ENCODE results near the gene ASB6. TPM values are rescaled to one million over a fixed set of nuclear protein-coding genes. Genes with fewer than 3 reads are reported as not detected.

ASB6 gene
- total RNA-seq, 2 donors from 2014 or later = 21.9 to 28.7 TPM

DNA sequence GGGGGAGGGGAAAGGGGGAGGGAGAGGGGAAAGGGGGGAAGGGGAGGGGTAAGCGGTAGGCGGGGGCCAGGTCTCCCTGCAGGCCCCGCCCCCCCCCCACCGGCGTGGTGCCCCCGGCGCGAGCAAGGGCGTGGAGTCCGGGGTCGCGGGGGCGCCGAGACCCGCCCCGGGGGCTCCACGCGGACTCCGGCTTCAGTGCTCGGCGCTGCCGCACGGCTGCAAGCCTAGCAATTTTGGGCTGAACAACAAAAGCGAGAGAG, 31.8 kb downstream of the ASB6 start:
- Mint-ChIP-seq H3K36me3 (ENCODE audit: low read depth) (no peaks in the 10 kb centered on the region), H3K27me3 (no peaks in the 10 kb centered on the region), H3K4me1 (peaks cover 23% of the 10 kb centered on the region), H3K4me3 (peak overlapping the region; percentile 96), H3K27ac (peak overlapping the region; percentile 94)
- peak in 2 of 3 donors; percentile 17 to 28 for DNase-seq
- H3K9me3 ChIP-seq (ENCODE audit: control insufficient read depth, low read length, poor library complexity, severe bottlenecking) = no peaks in the 10 kb centered on the region
- peak; percentile 18 for ATAC-seq

DNA sequence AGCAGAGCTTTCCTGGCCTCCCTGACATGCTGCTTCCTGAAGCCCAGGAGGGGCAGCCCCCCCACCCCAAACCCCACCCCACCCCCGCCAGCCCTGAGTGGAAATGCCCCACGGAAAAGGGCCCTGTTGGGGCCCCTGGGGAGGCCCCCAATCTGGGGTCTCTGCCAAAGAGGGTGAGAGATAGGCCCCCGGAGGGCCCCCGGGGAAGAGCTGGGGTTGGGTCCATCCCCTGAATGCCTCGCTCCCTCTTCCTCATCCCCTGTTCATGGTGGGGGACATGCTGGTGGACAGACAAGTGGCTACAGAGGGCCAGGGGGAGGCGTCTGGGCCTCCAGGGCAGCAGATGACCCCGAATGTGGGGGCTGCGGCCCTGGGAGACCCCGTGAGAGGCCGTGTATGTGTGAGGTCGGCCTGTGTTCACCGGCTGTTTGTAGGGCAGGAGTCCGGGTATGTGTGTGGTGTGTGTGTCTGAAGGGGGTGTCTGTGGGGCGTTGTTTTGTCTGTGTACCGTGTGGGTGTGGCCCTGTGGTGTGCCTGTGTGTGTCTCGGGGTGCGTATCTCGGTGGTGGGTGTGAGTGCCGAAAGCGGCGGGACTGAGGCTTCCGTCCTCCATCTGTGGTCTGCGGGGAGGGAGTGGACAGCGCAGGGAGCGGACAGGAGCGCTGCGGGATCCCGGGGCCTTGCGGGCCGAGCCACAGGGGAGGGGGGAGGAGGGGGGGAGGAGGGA, 32.3 kb downstream of the ASB6 start:
- peak overlapping the region; percentile 94 for H3K27ac Mint-ChIP-seq
- H3K4me3 Mint-ChIP-seq = peak overlapping the region; percentile 96
- peak; percentile 81 for ATAC-seq
- DNase-seq = peak; percentile 38 to 60 (median 54)
- no peaks in the 10 kb centered on the region for H3K36me3 Mint-ChIP-seq (ENCODE audit: low read depth)
- no peaks in the 10 kb centered on the region for H3K27me3 Mint-ChIP-seq
- H3K9me3 ChIP-seq (ENCODE audit: control insufficient read depth, low read length, poor library complexity, severe bottlenecking) = no peaks in the 10 kb centered on the region
- peaks cover 25% of the 10 kb centered on the region for H3K4me1 Mint-ChIP-seq

DNA sequence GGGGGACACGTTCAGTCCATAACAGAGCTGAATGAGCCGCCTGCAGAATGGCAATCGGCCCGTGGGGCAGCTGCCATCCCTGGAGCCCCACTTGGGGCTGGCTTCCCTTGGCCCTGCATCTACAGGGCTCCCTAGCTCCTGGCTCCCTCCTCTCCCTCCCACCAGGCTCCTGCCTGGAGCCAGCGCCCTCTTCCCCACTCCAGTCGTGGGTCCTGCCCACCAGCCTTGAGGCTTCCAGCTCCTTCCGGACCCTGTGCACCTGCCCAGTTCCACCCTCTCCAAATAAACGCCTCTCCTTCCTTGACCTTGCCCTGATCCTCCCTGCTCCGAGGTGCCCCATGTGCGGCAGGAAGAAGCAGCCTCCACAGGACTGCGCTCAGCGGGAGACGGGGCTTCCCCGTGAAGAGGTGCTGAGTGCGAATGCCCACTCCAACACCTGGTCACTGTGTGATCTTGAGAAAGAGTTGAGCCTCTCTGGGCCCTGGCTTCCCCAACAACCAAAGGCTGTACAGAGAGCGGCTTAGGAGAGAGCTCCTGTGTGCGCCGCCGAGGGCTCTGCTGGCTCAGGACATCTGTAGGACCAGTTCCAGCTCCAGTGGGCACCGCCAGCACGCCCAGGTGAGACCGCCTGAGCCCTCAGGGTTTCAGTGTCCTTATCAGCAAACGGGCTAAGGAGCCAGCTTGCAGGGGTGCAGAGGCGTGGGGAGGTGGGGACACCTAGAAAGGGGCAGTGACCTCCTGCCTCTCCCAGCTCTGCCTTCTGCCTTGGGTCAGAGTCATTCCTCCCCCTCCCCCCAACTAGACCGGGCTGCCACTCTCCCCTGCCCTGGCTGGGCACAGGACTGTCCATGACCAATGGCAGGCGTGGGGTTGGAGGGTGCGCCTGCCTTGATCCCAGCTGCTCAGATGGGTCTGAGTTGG, 33.1 kb downstream of the ASB6 start:
- H3K36me3 Mint-ChIP-seq (ENCODE audit: low read depth) = no peaks in the 10 kb centered on the region
- no peak for ATAC-seq
- no peaks in the 10 kb centered on the region for H3K27me3 Mint-ChIP-seq
- DNase-seq = no peak
- H3K4me3 Mint-ChIP-seq = peak overlapping the region; percentile 67
- H3K27ac Mint-ChIP-seq = peak overlapping the region; percentile 94
- no peaks in the 10 kb centered on the region for H3K9me3 ChIP-seq (ENCODE audit: control insufficient read depth, low read length, poor library complexity, severe bottlenecking)
- H3K4me1 Mint-ChIP-seq = peaks cover 29% of the 10 kb centered on the region

GRCh38 chr9:129607027-129607387, 34.9 kb downstream of the ASB6 start:
- H3K36me3 Mint-ChIP-seq (ENCODE audit: low read depth) = no peaks in the 10 kb centered on the region
- H3K27me3 Mint-ChIP-seq = no peaks in the 10 kb centered on the region
- H3K4me1 Mint-ChIP-seq = peaks cover 32% of the 10 kb centered on the region
- peak overlapping the region; percentile 94 for H3K27ac Mint-ChIP-seq
- DNase-seq = no peak
- no peak for ATAC-seq
- H3K9me3 ChIP-seq (ENCODE audit: control insufficient read depth, low read length, poor library complexity, severe bottlenecking) = no peaks in the 10 kb centered on the region
- no peak overlapping the region for H3K4me3 Mint-ChIP-seq

GRCh38 chr9:129606161-129607026, 35.6 kb downstream of the ASB6 start:
- Mint-ChIP-seq H3K4me3 (peak overlapping the region; percentile 36), H3K36me3 (ENCODE audit: low read depth) (no peaks in the 10 kb centered on the region), H3K27ac (peak overlapping the region; percentile 94), H3K27me3 (no peaks in the 10 kb centered on the region), H3K4me1 (peaks cover 32% of the 10 kb centered on the region)
- DNase-seq (no peak), ATAC-seq (no peak)
- H3K9me3 ChIP-seq (ENCODE audit: control insufficient read depth, low read length, poor library complexity, severe bottlenecking) = no peaks in the 10 kb centered on the region

GRCh38 chr9:129604766-129605163, 37.2 kb downstream of the ASB6 start:
- Mint-ChIP-seq H3K4me1 (peaks cover 27% of the 10 kb centered on the region), H3K27ac (no peak overlapping the region), H3K27me3 (no peaks in the 10 kb centered on the region), H3K4me3 (no peak overlapping the region), H3K36me3 (ENCODE audit: low read depth) (no peaks in the 10 kb centered on the region)
- DNase-seq (no peak), ATAC-seq (no peak)
- H3K9me3 ChIP-seq (ENCODE audit: control insufficient read depth, low read length, poor library complexity, severe bottlenecking) = no peaks in the 10 kb centered on the region

- no peaks in the 10 kb centered on the region for H3K9me3 ChIP-seq (ENCODE audit: control insufficient read depth, low read length, poor library complexity, severe bottlenecking)
- no peaks in the 10 kb centered on the region for H3K27me3 Mint-ChIP-seq
- peaks cover 24% of the 10 kb centered on the region for H3K4me1 Mint-ChIP-seq
- no peak overlapping the region for H3K27ac Mint-ChIP-seq
- DNase-seq (no peak), ATAC-seq (no peak)
- H3K4me3 Mint-ChIP-seq = no peak overlapping the region
- no peaks in the 10 kb centered on the region for H3K36me3 Mint-ChIP-seq (ENCODE audit: low read depth)
Observed at GRCh38 chr9:129604056-129604765, 37.7 kb downstream of the ASB6 start.

DNA sequence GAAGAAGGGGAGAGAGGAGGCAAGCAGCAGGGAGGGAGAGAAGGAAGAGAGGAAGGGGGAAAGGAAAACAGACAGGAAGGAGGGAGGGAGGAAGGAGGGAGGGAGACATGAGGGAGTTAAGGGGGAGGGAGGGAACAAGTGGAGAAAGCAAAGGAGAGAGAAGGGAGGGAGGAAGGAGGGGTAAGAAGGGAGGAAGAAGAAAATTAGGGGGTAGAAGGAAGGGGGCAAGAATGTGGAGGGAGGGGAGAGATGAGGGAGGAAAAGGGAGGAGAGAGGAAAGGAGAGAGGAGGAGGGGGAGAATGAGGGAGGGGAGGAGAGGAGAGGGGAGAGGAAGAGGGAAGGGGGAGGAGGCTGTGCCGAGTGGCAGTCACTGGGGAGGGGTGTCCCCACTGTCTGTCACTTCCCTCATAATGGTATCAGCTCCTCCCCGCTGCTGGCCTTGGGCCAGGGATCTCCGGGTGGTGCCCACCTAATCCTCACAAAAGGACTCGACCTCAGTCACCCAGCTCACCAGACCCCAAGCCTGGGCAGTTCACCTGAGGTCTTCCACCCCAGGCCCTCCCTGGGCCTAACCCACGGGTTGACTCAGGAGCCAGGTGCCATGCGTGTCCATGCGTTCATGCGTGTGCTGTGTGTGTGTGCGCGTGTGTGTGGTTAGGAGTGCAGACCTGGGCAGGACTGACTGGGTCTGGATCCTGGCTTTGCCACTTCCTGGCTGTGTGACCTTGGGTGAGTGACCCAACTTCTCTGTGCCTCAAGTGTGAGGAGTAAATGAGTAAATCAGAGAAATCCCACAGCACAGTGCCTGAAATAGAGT, 39.1 kb downstream of the ASB6 start:
- ATAC-seq = no peak
- Mint-ChIP-seq H3K27ac (no peak overlapping the region), H3K4me1 (peaks cover 26% of the 10 kb centered on the region)

DNA sequence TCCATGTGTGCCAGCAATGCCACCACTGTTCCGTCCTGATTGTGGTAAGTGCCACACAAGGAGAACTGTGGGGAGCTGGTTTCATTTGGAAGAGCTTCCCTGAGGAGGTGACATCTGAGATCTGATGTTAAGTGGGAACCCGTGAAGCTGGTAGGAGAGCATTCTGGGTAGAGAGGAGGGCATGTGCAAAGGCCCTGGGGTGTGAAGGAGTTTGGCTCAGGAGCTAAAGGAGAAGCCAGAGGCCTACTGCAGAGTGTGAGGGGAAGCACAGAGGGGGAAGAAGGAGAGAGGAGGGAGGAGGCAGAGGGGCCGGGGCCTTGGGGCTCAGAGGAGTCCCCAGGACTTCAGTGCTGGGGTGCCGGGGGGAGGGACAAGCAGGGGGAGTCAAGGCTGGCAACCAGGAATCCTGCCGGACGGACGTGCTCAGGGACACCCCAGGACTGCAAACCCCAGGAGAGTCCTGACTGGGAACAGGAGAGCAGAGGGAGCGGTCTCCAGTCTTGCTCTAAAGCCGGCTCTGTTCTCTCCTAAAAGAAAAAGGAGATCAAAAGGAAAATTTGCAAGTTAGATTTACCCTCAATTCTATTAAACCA, 40.8 kb downstream of the ASB6 start:
- no peak for ATAC-seq
- Mint-ChIP-seq H3K27me3 (no peaks in the 10 kb centered on the region), H3K4me3 (no peak overlapping the region), H3K36me3 (ENCODE audit: low read depth) (no peaks in the 10 kb centered on the region), H3K4me1 (peaks cover 21% of the 10 kb centered on the region), H3K27ac (no peak overlapping the region)
- H3K9me3 ChIP-seq (ENCODE audit: control insufficient read depth, low read length, poor library complexity, severe bottlenecking) = no peaks in the 10 kb centered on the region
- no peak for DNase-seq

More for the DNA sequence above, 39.1 kb downstream of the ASB6 start:
- DNase-seq = no peak
- H3K36me3 Mint-ChIP-seq (ENCODE audit: low read depth) = no peaks in the 10 kb centered on the region
- H3K4me3 Mint-ChIP-seq = no peak overlapping the region
- H3K9me3 ChIP-seq (ENCODE audit: control insufficient read depth, low read length, poor library complexity, severe bottlenecking) = no peaks in the 10 kb centered on the region
- H3K27me3 Mint-ChIP-seq = no peaks in the 10 kb centered on the region

DNA sequence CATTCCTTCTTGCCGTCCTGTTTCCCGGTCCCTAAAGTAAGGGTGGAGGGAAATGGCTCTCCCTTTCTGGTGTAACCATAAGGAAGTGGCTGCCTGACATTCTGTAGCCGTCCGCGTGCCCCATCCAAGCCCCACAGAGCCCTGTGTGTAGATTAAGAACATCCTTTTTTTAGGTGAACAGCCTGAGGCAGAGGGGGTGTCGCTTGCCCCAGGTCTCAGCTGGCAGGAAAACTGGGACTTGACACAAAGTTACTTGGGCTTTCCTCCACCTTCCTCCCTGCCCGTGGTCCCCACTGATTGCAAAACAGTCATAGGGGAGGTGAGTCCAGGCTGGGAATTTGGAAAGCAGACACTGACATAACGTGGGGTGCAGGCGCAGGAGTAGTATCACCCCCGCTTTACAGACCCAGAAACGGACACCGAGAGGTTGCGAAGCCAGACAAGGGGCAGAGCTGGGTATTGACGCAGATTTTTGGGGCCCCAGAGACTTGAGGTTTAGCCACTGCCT, 43.8 kb downstream of the ASB6 start:
- Mint-ChIP-seq H3K27ac (peak overlapping the region; percentile 81), H3K4me1 (peaks cover 30% of the 10 kb centered on the region), H3K27me3 (no peaks in the 10 kb centered on the region), H3K4me3 (peak overlapping the region; percentile 82), H3K36me3 (ENCODE audit: low read depth) (no peaks in the 10 kb centered on the region)
- peak; percentile 20 for ATAC-seq
- DNase-seq = no peak
- no peaks in the 10 kb centered on the region for H3K9me3 ChIP-seq (ENCODE audit: control insufficient read depth, low read length, poor library complexity, severe bottlenecking)

DNA sequence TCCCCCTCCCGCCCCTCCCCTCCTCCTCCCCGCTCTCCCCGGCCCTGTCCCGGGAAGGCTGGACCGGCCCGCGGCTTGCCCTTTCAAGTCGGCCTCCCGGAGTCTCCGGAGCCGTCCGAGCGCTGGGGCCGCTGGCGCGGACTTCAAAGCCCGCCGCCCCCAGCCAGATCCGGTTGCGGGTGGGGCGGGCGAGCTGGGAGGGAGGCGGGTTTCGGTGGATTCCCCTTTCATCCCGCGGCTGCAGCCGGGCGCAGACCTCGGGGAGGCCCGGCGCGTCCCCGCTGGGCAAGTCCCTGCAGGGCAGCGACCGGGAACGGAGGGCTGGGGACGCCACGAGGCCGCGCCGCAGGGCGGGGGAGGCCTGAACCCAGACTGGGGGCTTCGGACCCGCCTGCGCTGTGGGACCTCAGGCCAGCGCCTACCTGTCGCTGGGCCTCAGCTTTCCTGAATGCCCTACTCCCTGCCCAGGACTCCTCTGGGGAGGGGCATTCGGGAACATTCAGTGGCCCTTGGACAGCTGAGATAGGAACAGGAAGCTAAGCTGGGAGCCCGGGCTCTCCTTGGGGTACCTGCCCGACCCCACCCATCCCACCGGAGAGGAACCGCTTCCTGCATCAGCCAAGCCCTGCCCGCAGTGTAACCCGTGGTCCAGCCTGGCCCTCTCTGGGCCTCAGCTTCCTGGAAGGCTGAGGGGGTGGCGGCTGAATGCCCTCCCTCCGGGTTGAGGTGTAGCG, 44.4 kb downstream of the ASB6 start:
- Mint-ChIP-seq H3K36me3 (ENCODE audit: low read depth) (no peaks in the 10 kb centered on the region), H3K4me1 (peaks cover 26% of the 10 kb centered on the region), H3K27ac (peak overlapping the region; percentile 81), H3K4me3 (peak overlapping the region; percentile 82), H3K27me3 (no peaks in the 10 kb centered on the region)
- ATAC-seq (peak; percentile 82), DNase-seq (peak; percentile 23 to 28 (median 28))
- no peaks in the 10 kb centered on the region for H3K9me3 ChIP-seq (ENCODE audit: control insufficient read depth, low read length, poor library complexity, severe bottlenecking)
